Brain pericyte (primary cell): Measurements from ENCODE around the gene PLA2G4A.

ENCODE experiments used
- DNase-seq: peaks from one replicate; pipeline ENCODE4 v3.0.0-alpha.2; 2012; ENCODE audit warnings: low read depth, low spot score

PLA2G4A gene

GRCh38 chr1:187027253-187027652 lies 198.5 kb downstream of the PLA2G4A start:
- DNase-seq, result no peak

DNA sequence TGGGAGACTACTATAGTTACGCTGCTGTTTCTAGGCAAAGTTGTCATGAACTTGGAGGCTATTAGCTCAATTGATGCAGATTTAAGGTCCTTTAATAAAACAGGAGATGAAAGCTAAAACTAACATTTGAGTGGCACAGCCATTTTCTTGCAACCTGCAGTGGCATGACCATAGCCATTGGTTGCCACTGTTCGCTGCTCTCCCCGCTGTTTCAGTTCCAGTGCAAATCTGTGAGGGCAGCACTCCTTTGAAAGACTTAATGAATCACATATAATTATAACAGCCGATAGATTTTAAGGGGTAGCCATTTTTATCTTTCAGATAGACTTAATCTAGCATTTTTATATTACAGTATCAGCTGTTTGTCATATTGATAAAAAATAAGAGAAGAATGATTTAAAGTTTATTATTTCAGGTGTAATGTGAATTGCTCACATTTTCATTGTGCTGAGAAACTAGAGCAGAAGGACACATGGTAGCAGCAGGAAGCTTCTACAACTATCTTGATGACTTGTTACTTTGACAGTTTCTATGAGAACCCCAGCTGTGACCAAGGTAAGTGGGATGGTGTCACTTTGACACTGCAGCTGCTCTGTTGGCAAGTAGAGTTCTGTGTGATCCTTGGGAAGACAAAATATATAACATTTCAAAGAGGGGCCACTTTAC lies 203.7 kb downstream of the PLA2G4A start:
- DNase-seq, result no peak

DNA sequence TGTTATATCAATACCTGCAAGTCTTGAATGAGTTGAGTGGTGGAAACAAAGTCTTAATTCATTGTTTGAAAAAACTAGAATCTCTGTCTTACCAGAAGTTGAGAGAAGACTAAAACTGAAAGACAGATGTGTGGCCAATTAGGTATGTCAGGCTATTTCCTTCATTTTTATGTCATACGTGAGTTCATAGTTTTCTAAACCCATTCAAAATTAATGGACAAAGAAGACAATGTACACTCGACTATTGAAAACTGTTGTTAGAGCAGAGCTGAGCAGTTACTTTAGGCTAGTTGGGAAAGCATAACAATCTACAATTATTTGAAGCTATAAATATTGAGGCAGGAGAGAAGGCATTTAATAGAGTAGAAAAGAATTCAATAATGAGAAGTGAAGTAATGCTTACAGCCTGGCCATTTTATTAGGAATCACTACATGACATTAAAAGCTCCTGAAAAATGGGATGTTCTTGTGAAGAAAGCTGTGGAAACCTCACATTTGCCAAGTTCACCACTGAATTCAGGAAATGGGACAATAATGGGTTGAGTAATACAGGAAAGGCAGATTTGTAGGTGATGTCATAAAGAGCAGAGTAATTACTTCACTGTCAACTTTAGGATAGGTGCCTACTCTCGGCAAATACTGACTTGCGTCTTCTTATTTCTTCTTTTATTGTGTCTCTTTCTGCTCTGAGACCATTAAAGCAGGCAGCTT lies 204.4 kb downstream of the PLA2G4A start:
- no peak for DNase-seq

GRCh38 chr1:187033693-187034390 lies 205.1 kb downstream of the PLA2G4A start:
- no peak for DNase-seq

GRCh38 chr1:187034501-187034900 lies 205.8 kb downstream of the PLA2G4A start:
- DNase-seq, result no peak

- no peak for DNase-seq
Observed at GRCh38 chr1:187037973-187038553, 209.3 kb downstream of the PLA2G4A start.
